HS-5 (cell line): ENCODE measurements around the gene RBSN.

ENCODE experiments used
- DNase-seq: peaks from one replicate; pipeline ENCODE4 v3.0.0-alpha.2; 2012; ENCODE audit warnings: low read depth

RBSN gene

DNA sequence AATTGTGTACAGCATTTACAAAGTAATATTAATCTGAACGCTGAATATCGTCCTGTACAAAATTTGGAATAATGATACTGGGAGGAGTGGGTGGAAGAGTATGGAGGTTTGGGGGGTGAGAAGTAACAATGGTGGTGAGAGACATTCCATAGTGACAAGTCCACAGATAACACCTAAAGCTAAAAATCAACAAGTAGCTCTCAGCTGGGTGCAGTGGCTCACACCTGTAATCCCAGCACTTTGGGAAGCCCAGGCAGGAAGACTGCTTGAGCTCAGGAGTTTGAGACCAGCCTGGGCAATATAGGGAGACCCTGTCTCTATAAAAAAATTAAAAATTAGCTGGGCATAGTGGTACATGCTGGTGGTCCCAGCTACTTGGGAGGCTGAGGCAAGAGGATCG lies 38.9 kb downstream of the RBSN start:
- DNase-seq, result no peak

- DNase-seq, result no peak
Measured at GRCh38 chr3:15056676-15057404, 42.1 kb downstream of the RBSN start.

- no peak for DNase-seq
Measured at GRCh38 chr3:15055019-15055557, 43.9 kb downstream of the RBSN start.

DNA sequence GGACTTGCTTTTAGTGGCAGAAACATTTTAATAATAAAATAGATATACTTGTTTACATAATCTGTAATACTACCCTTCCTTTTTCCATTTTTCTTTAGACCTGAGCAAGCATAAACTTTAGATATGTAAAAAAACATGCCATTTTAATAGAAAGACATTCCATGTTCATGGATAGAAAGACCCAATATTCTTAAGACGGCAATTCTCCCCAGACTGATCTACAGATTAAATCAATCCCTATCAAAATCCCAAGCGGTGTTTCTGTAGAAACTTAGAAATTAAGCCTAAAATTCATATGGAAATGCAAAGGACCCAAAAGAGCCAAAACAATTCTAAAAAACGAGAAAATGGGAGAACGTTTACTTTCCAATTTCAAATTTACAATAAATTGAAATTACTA lies 45.4 kb downstream of the RBSN start:
- no peak for DNase-seq

- DNase-seq, result no peak
Measured at GRCh38 chr3:15052335-15053242, 46.4 kb downstream of the RBSN start.

- DNase-seq, result no peak
Measured at GRCh38 chr3:15051531-15051930, 47.4 kb downstream of the RBSN start.

- DNase-seq, result no peak
Measured at GRCh38 chr3:15050405-15051092, 48.4 kb downstream of the RBSN start.

DNA sequence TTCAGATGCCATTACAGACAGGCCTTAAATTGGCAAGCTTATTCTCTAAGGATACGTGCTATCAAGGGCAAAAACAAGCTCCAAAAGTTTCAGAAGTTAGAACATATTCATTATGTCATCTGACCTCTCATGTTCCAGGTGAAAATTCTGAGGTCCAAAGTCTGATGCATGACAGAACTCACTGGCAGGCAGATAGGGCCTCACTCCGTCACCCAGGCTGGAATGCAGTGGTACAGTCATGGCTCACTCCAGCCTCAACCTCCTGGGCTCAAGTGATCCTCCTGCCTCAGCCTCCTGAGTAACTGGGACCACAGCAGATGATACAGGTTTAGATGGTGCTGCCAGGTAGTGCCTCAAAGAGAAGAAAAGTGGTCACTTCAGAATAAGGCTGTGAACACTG lies 49.4 kb downstream of the RBSN start:
- no peak for DNase-seq

DNA sequence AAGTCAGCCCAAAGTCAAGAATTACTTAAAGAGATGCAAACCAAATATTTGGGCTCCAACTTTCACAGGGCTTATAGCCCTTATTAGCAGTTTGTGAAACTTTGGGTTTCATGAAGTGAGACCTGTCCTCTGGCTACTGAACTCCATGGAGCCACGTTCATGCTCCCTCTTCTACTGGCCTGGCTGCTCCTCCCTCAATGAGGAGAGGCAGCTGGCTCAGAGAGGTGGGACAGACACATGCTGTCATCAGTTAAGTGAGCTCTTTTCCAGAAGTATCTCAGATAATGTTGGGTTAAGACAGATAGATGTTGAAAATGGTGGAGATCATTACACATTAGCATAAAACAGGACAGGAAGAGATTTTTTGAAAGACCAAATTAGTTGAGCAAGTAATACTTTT lies 53.3 kb downstream of the RBSN start:
- DNase-seq, result no peak

- no peak for DNase-seq
Measured at GRCh38 chr3:15044326-15044725, 54.6 kb downstream of the RBSN start.

DNA sequence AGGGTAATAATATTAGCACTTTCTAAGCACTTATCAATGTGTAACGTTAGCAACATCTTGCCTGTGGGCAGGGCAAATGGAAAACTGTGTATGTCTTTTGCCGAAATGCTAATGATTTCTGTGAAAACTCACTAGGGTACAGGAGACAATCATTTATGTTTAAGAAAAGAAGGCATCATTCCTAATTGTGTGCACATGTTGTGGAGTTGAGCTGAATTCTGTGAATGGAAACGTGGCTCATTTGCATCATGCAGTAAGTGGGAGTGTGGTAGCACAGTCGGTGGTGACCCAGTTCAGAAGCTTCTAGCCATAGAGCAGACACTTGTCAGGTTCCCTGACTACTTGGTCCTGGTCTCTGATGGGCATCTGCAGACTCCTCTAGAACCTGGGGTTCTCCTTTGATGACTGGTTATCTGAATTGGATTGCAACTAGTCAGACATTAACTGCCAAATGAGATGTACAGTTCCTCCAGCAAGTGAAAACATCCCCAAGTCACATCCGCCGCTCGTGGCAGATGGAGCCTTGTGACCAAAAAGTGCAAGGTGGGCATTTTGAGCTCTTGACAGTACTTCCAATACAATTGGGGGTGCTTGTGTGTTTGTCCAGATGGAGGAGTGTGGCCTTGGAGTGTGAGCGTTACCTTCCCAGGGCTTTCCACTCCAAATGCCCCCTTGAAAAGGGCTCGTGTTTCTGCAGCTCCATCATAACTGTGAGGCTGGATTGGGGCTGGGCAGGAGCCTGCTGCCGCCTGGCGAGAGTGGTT lies 55.4 kb downstream of the RBSN start:
- no peak for DNase-seq

GRCh38 chr3:15042936-15043335 lies 56.0 kb downstream of the RBSN start:
- DNase-seq, result no peak

- no peak for DNase-seq
Measured at GRCh38 chr3:15041950-15042349, 57.0 kb downstream of the RBSN start.

GRCh38 chr3:15040844-15041243 lies 58.1 kb downstream of the RBSN start:
- DNase-seq, result no peak

DNA sequence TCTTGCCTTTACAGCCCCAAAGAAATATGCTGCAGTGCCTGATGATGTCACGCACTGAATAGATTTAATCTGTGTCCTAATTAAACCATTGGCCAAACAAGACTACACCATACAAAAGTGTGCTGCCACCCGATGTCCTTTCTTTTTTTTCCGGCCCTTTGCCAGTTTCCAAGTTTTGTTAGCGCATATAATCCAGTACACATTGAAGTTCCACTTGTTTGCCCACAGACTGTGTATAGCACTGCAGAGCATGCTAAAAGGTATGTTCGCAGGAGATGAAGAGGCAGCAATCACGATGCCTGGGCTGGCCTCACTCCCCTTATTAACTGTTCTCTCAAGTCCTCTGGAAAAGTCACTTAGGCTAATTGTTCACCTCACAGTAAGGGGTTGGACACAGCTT lies 60.6 kb downstream of the RBSN start:
- DNase-seq, result no peak

GRCh38 chr3:15033103-15033502 lies 65.8 kb downstream of the RBSN start:
- no peak for DNase-seq

DNA sequence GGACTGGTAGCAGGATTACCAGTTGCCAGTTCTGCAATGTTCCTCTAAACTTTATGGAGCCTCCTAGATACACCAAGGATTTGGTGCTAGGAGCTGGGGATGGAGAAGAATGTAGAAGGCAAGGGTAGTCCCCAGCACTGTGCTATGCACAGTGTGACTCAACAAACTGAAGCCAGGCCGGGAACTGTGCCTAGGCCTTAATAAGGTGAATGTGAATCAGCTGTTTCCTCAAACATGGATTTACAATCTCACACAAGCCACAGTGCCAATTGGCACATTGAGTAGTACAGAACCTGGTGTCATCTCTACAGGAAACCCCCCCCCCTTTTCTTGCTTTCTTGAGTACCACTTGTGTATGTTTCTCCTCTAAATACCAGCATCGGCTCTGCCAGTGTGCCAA lies 66.3 kb downstream of the RBSN start:
- DNase-seq, result no peak

GRCh38 chr3:15029625-15030024 lies 69.3 kb downstream of the RBSN start:
- DNase-seq, result no peak

DNA sequence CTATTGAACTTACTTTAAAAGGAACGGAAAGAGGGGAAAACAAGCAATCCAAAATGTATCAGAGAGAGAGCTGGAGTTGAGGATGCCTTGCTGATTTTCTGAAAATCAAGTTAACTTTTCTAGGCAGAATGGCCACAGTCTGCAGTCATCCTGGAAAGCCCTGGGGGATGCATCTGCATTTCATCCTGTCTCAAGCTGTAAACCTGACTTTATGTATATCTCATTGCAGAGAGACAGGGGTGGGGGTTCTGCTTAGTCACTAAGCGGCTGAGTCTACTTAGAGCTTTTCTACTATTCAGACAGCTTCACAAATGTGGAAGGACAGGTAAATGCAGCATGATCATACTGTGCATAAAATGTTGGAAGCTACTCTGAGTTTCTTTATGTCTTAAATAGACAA lies 75.2 kb downstream of the RBSN start:
- no peak for DNase-seq

- no peak for DNase-seq
Measured at GRCh38 chr3:15023249-15023648, 75.7 kb downstream of the RBSN start.
